H9 (cell line): Measurements from ENCODE around the gene DNTT. TPM values are rescaled to one million over a fixed set of nuclear protein-coding genes. Genes with fewer than 3 reads are reported as not detected.

Experiments
- DNase-seq: peaks from one replicate; pipeline ENCODE4 v3.0.0-alpha.2; 2017
- H2AFZ ChIP-seq: one replicate; pipeline ENCODE4 v1.6.1; 2013; ENCODE audit warnings: mild to moderate bottlenecking, low read length, control low read depth, moderate library complexity
- H2AK5ac ChIP-seq: 2 replicates; pipeline ENCODE4 v1.6.1; 2013; ENCODE audit warnings: low read length, control low read depth, mixed read lengths; ENCODE audit not compliant: insufficient read length
- H2BK120ac ChIP-seq: one replicate; pipeline ENCODE4 v1.6.1; 2013; ENCODE audit warnings: low read depth, mild to moderate bottlenecking, low read length, control low read depth, inconsistent platforms; ENCODE audit not compliant: poor library complexity, severe bottlenecking
- H2BK12ac ChIP-seq: 2 replicates; pipeline ENCODE4 v1.6.1; 2013; ENCODE audit warnings: low read length, control low read depth, mixed read lengths, low read depth; ENCODE audit not compliant: insufficient read length
- H2BK15ac ChIP-seq: 2 replicates; pipeline ENCODE4 v1.6.1; 2013; ENCODE audit warnings: low read depth, low read length, control low read depth
- H2BK20ac ChIP-seq: one replicate; pipeline ENCODE4 v1.6.1; 2013; ENCODE audit warnings: low read depth, mild to moderate bottlenecking, low read length, control low read depth, inconsistent platforms; ENCODE audit not compliant: poor library complexity, severe bottlenecking
- H2BK5ac ChIP-seq: 2 replicates; pipeline ENCODE4 v1.6.1; 2013; ENCODE audit warnings: low read length, control low read depth, mixed read lengths; ENCODE audit not compliant: insufficient read length
- H3K14ac ChIP-seq: 2 replicates; pipeline ENCODE4 v1.6.1; 2013; ENCODE audit warnings: low read length, control low read depth; ENCODE audit not compliant: insufficient read depth
- H3K18ac ChIP-seq: 2 replicates; pipeline ENCODE4 v1.6.1; 2013; ENCODE audit warnings: low read depth, mild to moderate bottlenecking, mixed read lengths, low read length, control low read depth; ENCODE audit not compliant: insufficient read length
- H3K23ac ChIP-seq: 2 replicates; pipeline ENCODE4 v1.6.1; 2013; ENCODE audit warnings: low read length, control low read depth, mixed read lengths, low read depth; ENCODE audit not compliant: insufficient read length
- H3K23me2 ChIP-seq: 2 replicates; pipeline ENCODE4 v1.6.1; 2013; ENCODE audit warnings: low read depth, mild to moderate bottlenecking, mixed read lengths, low read length, control low read depth; ENCODE audit not compliant: insufficient read length, poor library complexity, severe bottlenecking
- H3K27ac ChIP-seq: 2 replicates; pipeline ENCODE4 v1.5.1; 2013; ENCODE audit warnings: low read length, control low read depth, mixed read lengths, low read depth; ENCODE audit not compliant: insufficient read length
- H3K27me3 ChIP-seq: 2 replicates; pipeline ENCODE4 v1.6.1; 2013; ENCODE audit warnings: low read length, control low read depth, inconsistent platforms; ENCODE audit not compliant: insufficient read depth
- H3K4ac ChIP-seq: 2 replicates; pipeline ENCODE4 v1.6.1; 2013; ENCODE audit warnings: low read depth, mild to moderate bottlenecking, control low read depth, inconsistent platforms, low read length, moderate library complexity
- H3K4me1 ChIP-seq: 2 replicates; pipeline ENCODE4 v1.6.1; 2013; ENCODE audit warnings: low read length, control low read depth, inconsistent platforms; ENCODE audit not compliant: insufficient read depth
- H3K4me2 ChIP-seq: 2 replicates; pipeline ENCODE4 v1.6.1; 2013; ENCODE audit warnings: low read length, control low read depth, mixed read lengths; ENCODE audit not compliant: insufficient read length, insufficient read depth
- H3K56ac ChIP-seq: 2 replicates; pipeline ENCODE4 v1.6.1; 2013; ENCODE audit warnings: low read depth, mild to moderate bottlenecking, mixed read lengths, low read length, control low read depth; ENCODE audit not compliant: insufficient read length
- H3K79me1 ChIP-seq: 2 replicates; pipeline ENCODE4 v1.6.1; 2013; ENCODE audit warnings: low read depth, mild to moderate bottlenecking, moderate library complexity, low read length, control low read depth, inconsistent platforms; ENCODE audit not compliant: insufficient read depth, poor library complexity, severe bottlenecking
- H3K79me2 ChIP-seq: 2 replicates; pipeline ENCODE4 v1.6.1; 2013; ENCODE audit warnings: low read length, control low read depth, inconsistent platforms; ENCODE audit not compliant: insufficient read depth
- H3K9ac ChIP-seq: 2 replicates; pipeline ENCODE4 v1.6.1; 2013; ENCODE audit warnings: low read length, control low read depth, mixed read lengths; ENCODE audit not compliant: insufficient read length; ENCODE audit errors: extremely low read depth
- H3K9me3 ChIP-seq: one replicate; pipeline ENCODE4 v1.6.1; 2013; ENCODE audit warnings: low read depth, low read length, inconsistent platforms; ENCODE audit not compliant: control insufficient read depth
- H3T11ph ChIP-seq: one replicate; pipeline ENCODE4 v1.6.1; 2013; ENCODE audit warnings: mild to moderate bottlenecking, low read length, control low read depth, inconsistent platforms
- H4K20me1 ChIP-seq: one replicate; pipeline ENCODE4 v1.6.1; 2013; ENCODE audit not compliant: control insufficient read depth, insufficient read length, insufficient read depth
- H4K5ac ChIP-seq: 2 replicates; pipeline ENCODE4 v1.6.1; 2013; ENCODE audit warnings: low read depth, mild to moderate bottlenecking, mixed read lengths, low read length, control low read depth; ENCODE audit not compliant: insufficient read length
- H4K8ac ChIP-seq: replicated peaks from 2 replicates; pipeline ENCODE4 v1.6.1; 2013; ENCODE audit warnings: low read length, control low read depth, mixed read lengths, low read depth; ENCODE audit not compliant: insufficient read length
- H4K91ac ChIP-seq: 2 replicates; pipeline ENCODE4 v1.6.1; 2013; ENCODE audit warnings: low read depth, mild to moderate bottlenecking, moderate library complexity, mixed read lengths, low read length, control low read depth; ENCODE audit not compliant: insufficient read length
- H3K27ac Mint-ChIP-seq, 3 experiments: 2 replicates in 2 of 3; 3 replicates in 1 of 3; pipeline ENCODE4 v1.8.0; 2020 to 2021; ENCODE audit warnings: mixed read lengths in 3 of 3, mild to moderate bottlenecking in 1 of 3, moderate library complexity in 1 of 3
- H3K27me3 Mint-ChIP-seq: 2 replicates; pipeline ENCODE4 v1.8.0; 2021; ENCODE audit warnings: low read depth, mild to moderate bottlenecking, moderate library complexity, mixed read lengths
- H3K36me3 Mint-ChIP-seq, 3 experiments: 2 replicates in 2 of 3; 3 replicates in 1 of 3; pipeline ENCODE4 v1.8.0; 2020 to 2021; ENCODE audit warnings: low read depth in 3 of 3, mixed read lengths in 3 of 3; ENCODE audit not compliant: insufficient read depth in 1 of 3
- H3K4me1 Mint-ChIP-seq, 2 experiments: 2 replicates each; pipeline ENCODE4 v1.8.0; 2020; ENCODE audit warnings: mixed read lengths in 2 of 2
- H3K4me3 Mint-ChIP-seq, 2 experiments: 2 replicates in 1 of 2; 3 replicates in 1 of 2; pipeline ENCODE4 v1.8.0; 2020 to 2021; ENCODE audit warnings: mild to moderate bottlenecking in 2 of 2, mixed read lengths in 2 of 2, moderate library complexity in 1 of 2
- H3K9me3 Mint-ChIP-seq, 2 experiments: 2 replicates in 1 of 2; 3 replicates in 1 of 2; pipeline ENCODE4 v1.8.0; 2020; ENCODE audit warnings: mild to moderate bottlenecking in 2 of 2, mixed read lengths in 2 of 2, moderate library complexity in 1 of 2
- WGBS: extraction: QIAGEN DNeasy Blood & Tissue Kit; methylation state at CpG from one replicate; pipeline ENCODE4 v1.1.7; 2013; ENCODE audit warnings: missing lambda C conversion rate, low lambda C conversion rate, mixed read lengths; ENCODE audit not compliant: insufficient read length; ENCODE audit errors: extremely low coverage; 5-methylcytosine and 5-hydroxymethylcytosine counted together
- total RNA-seq: library from RNA; stranded (reverse); gene quantifications from 2 replicates; pipeline ENCODE4 v1.2.1, GENCODE V29; 2021
- TF ChIP-seq, protein P1 (sequence below): fragments of 200-600 bp; sonication (generic); conservative IDR thresholded peaks from 3 replicates; pipeline ENCODE4 v1.8.0; 2021; ENCODE audit warnings: antibody characterized with exemption, mild to moderate bottlenecking

The DNTT gene
- total RNA-seq, 1 experiment from 2014 or later: not detected

DNA sequence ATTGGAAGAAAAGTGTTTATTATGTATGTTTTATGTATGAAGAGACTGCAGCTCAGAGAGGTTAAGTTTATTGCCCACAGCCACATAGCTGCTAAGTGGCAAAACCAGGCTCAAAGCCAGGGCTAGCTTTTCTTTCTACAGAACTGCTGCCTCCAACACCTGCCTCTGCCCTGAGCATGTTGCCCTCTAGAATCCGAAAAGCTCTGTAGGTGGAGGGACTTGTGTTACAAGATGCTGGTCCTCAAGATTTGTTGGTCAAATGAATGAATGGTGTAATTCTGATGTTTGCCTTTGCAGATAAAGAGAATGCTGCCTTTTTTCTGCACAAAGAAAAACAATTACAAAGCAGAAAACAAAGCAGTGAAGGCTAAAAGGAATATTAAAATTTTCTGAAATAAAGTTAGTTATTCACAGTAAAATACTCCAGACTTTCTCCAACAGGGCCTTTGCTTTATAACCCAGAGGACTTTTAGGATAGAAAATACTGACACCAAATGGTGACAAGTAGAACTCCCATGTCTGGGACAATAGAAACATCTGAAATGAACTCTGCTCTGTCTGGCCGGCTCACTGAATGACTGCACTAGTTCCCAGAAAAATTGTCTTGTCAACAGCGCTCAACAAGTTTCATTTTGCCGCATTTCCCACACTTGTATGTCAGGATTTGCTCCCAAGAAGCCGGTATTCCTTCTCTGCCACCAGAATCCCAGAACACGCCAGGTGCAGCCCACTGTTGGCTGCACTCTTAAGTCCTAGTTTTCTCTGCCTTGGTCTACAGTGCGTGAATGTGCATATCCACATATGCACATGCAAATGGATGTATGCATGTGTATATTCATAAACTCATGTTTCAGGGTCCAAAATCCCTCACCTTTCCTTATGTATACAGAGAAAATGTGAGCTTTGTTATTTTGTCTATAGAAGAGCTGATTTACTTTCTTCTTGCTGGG, 11.0 kb upstream of the DNTT start:
- no peak overlapping the region for H4K91ac ChIP-seq
- no peaks in the 10 kb centered on the region for H3K9me3 ChIP-seq
- WGBS: no CpG with 5 or more reads among the region's 7 CpGs
- H3K9ac ChIP-seq: no peak overlapping the region
- no peaks in the 10 kb centered on the region for H3K79me1 ChIP-seq
- DNase-seq: no peak
- no peaks in the 10 kb centered on the region for H3K27me3 ChIP-seq
- H2AK5ac ChIP-seq: no peak overlapping the region
- no peaks in the 10 kb centered on the region for H3K9me3 Mint-ChIP-seq
- H3K4me3 Mint-ChIP-seq: no peak overlapping the region
- no peak overlapping the region for H4K5ac ChIP-seq
- no peaks in the 10 kb centered on the region for H3K23me2 ChIP-seq
- H3K79me2 ChIP-seq: no peaks in the 10 kb centered on the region
- no peak overlapping the region for H3K23ac ChIP-seq
- TF ChIP-seq, protein P1, sequence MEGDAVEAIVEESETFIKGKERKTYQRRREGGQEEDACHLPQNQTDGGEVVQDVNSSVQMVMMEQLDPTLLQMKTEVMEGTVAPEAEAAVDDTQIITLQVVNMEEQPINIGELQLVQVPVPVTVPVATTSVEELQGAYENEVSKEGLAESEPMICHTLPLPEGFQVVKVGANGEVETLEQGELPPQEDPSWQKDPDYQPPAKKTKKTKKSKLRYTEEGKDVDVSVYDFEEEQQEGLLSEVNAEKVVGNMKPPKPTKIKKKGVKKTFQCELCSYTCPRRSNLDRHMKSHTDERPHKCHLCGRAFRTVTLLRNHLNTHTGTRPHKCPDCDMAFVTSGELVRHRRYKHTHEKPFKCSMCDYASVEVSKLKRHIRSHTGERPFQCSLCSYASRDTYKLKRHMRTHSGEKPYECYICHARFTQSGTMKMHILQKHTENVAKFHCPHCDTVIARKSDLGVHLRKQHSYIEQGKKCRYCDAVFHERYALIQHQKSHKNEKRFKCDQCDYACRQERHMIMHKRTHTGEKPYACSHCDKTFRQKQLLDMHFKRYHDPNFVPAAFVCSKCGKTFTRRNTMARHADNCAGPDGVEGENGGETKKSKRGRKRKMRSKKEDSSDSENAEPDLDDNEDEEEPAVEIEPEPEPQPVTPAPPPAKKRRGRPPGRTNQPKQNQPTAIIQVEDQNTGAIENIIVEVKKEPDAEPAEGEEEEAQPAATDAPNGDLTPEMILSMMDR: peak; percentile 75
- H3K18ac ChIP-seq: no peak overlapping the region
- H3K36me3 Mint-ChIP-seq: no peaks in the 10 kb centered on the region
- no peak overlapping the region for H3K4me2 ChIP-seq
- peaks cover 6 to 8% of the 10 kb centered on the region in 2 experiments for H3K4me1 Mint-ChIP-seq
- no peaks in the 10 kb centered on the region for H4K20me1 ChIP-seq
- no peak overlapping the region for H2AFZ ChIP-seq
- no peak overlapping the region for H2BK15ac ChIP-seq
- H3T11ph ChIP-seq: no peak overlapping the region
- no peak overlapping the region for H4K8ac ChIP-seq
- H3K14ac ChIP-seq: no peak overlapping the region
- no peak overlapping the region for H2BK12ac ChIP-seq
- H3K27ac Mint-ChIP-seq: no peak overlapping the region
- H2BK5ac ChIP-seq: no peak overlapping the region
- H3K4me1 ChIP-seq: peaks cover 2% of the 10 kb centered on the region; the same call in 1 of the 2 replicates
- no peak overlapping the region for H3K56ac ChIP-seq
- H2BK20ac ChIP-seq: no peak overlapping the region
- no peak overlapping the region for H2BK120ac ChIP-seq
- no peaks in the 10 kb centered on the region for H3K27me3 Mint-ChIP-seq
- H3K4ac ChIP-seq: no peak overlapping the region
- H3K27ac ChIP-seq: no peak overlapping the region
